ENCODE results near the gene LSM12.

LSM12 gene

DNA sequence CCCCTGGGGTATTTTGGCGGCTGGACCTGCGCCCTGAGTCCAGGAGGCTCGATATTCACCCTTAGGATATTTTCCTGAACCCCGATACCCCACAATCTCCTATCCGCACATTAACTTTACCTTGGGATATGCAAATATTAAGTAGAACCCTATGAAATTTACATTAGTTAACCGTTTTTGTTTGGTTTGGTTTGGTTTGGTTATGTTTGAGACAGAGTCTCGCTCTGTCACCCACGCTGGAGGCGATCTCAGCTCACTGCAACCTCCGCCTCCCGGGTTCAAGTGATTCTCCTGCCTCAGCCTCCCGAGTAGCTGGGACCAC, 71.4 kb downstream of the LSM12 start:
- no peak for DNase-seq (ENCODE audit: extremely low read depth, low read depth)
- TF ChIP-seq, protein P1, sequence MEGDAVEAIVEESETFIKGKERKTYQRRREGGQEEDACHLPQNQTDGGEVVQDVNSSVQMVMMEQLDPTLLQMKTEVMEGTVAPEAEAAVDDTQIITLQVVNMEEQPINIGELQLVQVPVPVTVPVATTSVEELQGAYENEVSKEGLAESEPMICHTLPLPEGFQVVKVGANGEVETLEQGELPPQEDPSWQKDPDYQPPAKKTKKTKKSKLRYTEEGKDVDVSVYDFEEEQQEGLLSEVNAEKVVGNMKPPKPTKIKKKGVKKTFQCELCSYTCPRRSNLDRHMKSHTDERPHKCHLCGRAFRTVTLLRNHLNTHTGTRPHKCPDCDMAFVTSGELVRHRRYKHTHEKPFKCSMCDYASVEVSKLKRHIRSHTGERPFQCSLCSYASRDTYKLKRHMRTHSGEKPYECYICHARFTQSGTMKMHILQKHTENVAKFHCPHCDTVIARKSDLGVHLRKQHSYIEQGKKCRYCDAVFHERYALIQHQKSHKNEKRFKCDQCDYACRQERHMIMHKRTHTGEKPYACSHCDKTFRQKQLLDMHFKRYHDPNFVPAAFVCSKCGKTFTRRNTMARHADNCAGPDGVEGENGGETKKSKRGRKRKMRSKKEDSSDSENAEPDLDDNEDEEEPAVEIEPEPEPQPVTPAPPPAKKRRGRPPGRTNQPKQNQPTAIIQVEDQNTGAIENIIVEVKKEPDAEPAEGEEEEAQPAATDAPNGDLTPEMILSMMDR (IDR thresholded peaks at IDR 0.05; ENCODE audit: low read depth, low read length) = no peak

DNA sequence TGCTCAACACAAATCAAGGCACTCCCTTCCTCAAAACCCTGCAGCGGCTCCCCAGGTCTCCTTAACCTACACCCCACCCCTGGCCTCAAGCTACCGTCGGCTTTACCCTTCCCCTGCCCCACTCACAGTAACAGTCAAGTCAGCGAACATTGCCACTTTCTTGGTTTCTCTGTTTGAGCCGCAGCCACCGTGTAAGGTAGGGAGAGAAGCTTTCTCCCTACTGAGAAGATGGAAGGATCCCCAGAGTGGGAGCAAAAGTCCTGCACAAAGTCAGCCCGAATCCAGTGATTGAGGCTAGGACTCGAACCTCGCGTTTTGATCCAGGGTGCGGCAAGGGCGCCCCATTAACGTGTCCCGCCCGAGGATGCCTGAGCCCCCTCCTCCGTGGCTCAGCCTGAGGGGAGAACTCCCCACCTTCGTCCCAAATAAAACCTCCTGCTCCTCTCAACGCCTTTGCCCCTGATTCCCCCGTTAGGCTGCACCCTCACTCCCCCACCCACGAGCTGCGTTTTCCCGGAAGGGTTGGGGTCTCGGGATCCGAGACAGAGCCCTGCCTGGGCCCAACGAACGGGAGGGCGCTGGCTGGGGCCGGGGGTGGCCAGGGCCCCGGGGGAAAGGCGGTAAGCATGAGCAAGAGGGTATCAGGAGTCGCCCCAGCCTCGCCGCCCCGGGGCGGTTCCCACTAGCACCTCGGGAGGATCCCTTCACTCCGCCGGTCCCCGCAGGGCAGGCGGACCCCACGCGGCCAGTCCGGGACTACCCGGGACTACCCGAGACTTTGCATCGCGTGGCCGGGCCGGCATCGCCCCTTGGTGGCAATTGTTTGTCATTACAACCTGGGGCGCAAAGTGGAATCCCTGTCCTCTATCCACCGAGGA, 72.0 kb downstream of the LSM12 start:
- peak; percentile 22 for DNase-seq (ENCODE audit: extremely low read depth, low read depth)
- TF ChIP-seq, protein P1 (IDR thresholded peaks at IDR 0.05; ENCODE audit: low read depth, low read length) = peak; percentile 84

DNA sequence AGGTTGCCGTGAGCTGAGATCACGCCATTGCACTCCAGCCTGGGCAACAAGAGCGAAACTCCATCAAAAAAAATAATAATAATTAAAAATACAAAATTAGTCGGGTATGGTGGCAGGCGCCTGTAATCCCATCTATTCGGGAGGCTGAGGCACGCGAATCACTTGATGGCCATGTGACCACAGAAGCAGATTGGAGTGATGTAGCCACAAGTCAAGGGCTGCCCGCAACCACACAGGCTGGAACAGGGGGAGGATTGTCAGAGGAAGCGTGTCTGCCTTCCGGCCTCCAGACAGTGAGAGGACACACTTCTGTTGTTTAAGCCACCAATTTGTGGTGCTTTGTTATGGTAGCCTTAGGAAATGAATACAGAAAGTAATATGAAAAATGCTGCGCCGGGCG, 73.8 kb downstream of the LSM12 start:
- no peak for DNase-seq (ENCODE audit: extremely low read depth, low read depth)
- TF ChIP-seq, protein P1 (IDR thresholded peaks at IDR 0.05; ENCODE audit: low read depth, low read length) = no peak

DNA sequence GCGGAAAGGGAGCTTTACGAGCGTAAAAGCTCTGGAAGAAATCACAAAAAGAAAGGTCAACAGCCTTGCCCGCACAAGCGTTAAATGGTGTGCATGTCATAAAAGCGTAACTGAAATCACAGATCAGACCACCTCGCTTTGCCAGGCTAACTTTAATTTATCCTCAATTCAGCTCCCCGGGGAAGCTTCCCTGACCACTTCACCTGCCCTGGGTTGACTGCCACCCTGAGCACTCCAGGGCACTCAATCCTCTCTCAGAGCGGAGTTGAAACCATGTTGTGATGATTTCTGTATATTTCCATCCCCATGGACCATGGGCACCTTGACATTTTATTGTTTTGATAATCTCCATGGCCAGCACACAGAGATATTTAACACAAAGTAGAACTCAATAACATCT, 78.2 kb downstream of the LSM12 start:
- no peak for DNase-seq (ENCODE audit: extremely low read depth, low read depth)
- TF ChIP-seq, protein P1 (IDR thresholded peaks at IDR 0.05; ENCODE audit: low read depth, low read length) = no peak

DNA sequence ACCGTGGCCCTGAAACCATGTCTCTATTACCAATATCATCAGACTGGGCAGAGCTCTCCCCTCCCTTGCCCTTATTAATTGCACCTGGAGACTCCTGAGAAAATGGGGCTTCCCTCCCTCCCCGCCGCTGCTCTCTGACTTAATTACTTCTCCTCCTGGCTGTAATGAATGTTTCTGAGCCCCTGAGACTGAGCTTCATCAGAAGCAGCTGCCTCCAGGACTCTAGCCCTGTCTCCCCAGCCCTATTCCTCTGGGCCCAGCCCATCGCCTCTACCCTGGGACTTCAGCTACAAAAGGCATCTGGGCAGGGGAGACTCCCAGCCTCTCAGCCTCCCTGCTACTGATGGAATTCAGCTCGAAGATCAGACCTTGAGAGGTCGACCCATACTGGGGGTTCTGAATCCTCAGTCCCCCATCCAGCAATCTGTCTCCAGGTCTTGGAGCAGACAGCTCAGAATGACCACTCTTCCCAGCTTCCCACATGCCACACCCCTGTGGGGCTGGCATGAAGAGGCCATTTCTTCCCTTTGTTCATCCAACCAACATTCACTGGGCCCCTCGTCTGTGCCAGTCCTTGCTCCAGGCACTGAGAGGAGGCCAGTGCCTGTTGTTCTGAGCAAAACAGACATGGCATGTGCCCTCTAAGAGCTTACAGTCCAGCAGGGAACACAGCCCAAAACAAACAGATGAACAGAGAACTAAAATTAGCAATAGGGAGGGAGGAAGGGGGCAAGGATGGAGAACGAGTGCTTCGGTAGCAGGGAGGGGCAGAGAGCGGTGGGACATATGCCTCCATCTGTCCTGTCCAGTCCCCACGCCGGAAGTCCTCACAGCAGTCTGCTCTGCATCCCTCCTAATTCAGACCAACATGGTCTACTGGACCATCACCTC, 79.1 kb downstream of the LSM12 start:
- DNase-seq (ENCODE audit: extremely low read depth, low read depth) = no peak
- TF ChIP-seq, protein P1 (IDR thresholded peaks at IDR 0.05; ENCODE audit: low read depth, low read length) = no peak

DNA sequence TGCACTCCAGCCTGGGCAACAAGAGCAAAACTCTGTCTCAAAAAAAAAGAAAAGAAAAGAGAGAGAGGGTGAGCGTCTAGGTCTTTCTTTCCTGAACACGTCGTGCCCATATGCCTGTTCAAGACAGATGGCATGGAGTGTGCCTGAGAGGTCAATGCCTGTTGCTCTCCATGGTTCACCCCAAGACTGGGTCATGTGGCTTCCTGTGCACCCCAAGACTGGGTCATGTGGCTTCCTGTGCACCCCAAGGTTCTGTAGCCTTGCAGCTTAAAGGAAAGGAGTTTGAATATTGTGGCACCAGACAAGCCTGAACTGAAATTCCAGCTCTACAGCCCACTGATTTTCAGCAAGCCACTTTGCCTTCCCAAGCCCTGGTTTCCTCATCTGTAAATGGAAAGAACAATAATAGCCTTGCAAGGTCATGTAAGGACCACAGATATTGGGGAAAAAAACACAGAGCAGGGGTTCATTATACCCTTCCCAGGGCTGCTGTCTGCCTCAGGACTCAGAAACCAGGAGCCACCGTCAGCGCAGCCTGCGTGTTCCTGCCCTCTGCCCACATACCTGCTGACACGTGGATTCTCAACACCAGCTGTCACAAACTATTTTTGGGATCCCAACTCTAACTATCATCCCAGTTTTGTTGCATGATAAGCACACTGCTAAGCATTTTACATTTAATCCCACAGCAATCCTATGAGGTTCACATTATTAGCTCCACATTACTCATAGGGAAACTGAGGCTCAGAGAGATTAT, 80.1 kb downstream of the LSM12 start:
- TF ChIP-seq, protein P1 (IDR thresholded peaks at IDR 0.05; ENCODE audit: low read depth, low read length) = no peak
- no peak for DNase-seq (ENCODE audit: extremely low read depth, low read depth)

All from AG09319 (cell line).